ENCODE results near the gene TMEM14C.

DNA sequence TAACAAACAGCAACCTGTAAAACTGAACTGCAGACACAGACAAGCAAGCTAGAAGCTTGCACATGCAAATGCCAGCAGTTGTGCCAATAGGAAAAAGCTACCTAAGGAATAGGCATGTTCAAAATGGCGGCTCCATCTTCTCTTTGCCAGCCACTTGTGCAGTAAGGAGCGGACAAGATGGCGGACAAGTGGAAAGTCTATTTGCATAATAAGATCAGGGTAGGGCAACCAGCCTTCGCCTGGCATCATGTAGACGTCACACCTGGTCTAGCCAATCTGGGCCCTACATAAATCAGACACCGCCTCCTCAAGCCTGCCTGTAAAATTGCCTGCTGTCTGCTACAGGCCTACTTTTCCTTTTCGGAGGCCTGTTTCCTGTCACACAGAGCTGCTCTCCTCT is 46.5 kb upstream of the TMEM14C start:
- TF ChIP-seq POLR2A (IDR thresholded peaks at IDR 0.05): no peak
- TF ChIP-seq CTCF (IDR thresholded peaks at IDR 0.05): no peak

All from right lobe of liver (tissue), 4 donors.